NCI-H2196 (cell line): ENCODE measurements around the gene SDSL.

ENCODE experiments used
- DNase-seq: peaks from one replicate; lab custom pipeline; 2025; ENCODE audit not compliant: unreplicated experiment; lab: John Stamatoyannopoulos, UW

SDSL gene

DNA sequence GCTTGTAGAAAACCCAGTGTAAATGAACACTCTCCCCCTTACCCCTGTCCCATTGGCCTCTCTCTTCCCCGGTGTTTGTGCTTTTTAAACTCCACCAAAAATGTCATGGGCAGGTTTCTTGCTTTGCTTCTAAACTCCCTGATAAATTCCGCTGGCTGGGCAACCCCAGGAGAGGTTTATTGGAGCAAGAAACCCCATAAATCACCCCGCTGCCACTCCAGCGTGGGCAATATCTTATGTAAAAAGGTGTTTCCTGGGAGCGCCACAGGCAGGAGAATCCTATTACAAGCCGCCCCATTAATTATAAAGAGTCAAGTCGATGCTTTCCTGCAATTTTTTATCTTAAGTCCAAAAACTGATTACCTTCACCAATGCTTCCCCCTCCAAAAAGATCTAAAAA, 26.7 kb downstream of the SDSL start:
- DNase-seq: no peak

DNA sequence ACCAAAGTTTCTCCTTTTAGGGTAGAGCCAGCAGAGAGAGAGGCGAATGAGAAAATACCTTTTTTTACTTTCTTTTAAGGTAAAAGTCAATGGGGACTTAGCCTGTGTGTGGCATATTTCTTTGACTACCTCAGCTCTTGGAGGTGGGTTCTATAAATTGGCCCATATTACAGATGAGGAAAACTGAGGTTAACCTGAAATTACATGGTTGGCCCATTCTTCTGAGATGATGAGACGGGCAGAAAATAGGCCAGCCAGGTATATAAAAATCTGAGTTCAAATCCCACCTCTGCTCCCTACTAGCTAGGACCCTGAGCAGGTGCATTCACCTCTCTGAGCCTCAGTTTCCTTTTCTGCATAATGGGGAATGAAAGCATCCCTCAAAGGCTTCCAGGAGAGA, 27.1 kb downstream of the SDSL start:
- DNase-seq: no peak

- no peak for DNase-seq
These were observed 27.7 kb downstream of the SDSL start for GRCh38 chr12:113449839-113450238.

GRCh38 chr12:113452458-113452857, 30.3 kb downstream of the SDSL start:
- DNase-seq: no peak

GRCh38 chr12:113453330-113453729, 31.1 kb downstream of the SDSL start:
- DNase-seq: no peak

DNA sequence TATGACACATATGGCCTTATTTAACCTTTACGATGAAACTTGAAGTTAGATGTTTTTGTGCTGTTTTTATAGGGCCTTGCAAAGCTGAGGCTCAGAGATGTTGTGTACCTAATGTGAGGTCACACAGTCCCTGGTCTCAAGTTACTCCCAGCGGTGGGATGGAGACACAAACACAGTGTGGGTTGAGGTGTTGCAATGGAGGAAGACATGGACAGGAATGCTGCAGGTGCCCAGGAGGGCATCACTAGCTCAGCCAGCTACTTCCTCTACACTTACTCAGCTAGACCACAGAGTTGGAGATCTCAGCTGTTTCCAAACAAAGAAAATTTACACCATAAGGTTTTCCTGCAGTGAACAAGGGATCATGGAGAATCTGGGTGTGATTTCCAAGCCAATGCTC, 34.0 kb downstream of the SDSL start:
- no peak for DNase-seq

- peak; percentile 65 for DNase-seq
These were observed 34.6 kb downstream of the SDSL start for GRCh38 chr12:113456761-113457160.

DNA sequence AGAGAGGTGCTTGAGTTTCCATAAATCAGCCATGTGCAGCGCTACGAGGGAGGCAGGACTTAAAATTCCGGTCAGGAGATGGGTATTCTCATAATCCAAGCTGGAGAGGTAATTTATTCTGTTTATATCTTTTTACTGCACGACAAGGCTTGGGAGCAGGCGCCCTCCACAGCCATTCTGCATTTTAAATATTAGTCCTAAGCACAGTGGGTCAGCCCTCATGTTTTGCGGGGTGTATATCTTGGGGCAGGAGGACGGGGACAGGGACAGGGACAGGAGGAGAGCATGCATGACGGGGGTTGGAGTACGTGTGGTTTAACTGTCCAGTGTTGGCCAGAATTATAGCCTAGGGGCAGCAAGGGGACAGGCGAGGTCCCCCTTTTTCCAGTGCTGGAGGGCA, 35.0 kb downstream of the SDSL start:
- no peak for DNase-seq

- no peak for DNase-seq
These were observed 35.5 kb downstream of the SDSL start for GRCh38 chr12:113457710-113458109.

DNA sequence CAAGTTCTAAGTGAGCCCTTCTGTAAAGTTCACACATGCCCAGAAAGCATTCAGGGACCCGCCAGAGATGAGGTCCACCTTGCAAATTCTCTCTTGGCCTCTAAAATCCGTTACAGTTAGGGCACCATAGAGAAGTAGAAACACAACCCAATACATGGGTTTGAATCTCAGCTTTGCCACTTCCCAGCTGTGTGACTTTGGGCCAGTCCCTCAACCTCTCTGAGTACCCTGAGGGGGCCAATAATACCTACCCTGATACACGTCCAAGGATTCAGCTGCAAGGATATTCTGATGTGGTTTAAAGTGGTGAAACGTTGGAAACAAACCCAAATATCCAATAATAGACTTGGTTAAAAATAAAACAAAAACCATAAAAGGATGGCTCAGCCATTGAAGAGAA, 37.8 kb downstream of the SDSL start:
- no peak for DNase-seq

DNA sequence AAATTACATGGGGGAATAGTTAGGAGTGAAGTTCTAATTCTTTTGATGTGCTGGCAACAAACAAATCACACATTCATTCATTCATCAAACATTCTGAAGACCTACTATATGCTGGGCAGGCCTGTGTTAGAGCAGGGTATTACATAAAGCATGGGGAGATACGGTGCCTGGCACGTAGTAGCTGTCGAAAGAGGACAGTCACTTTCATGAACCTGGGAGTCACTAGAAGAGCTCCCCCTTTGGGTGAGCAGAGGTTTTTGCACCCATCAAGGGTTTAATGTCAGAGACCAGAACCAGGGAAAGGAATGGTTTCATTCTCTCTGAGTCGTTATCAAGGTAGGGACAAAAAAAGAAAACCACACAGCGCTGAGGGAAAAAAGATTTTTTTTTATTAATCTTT, 39.5 kb downstream of the SDSL start:
- peak; percentile 8 for DNase-seq

DNA sequence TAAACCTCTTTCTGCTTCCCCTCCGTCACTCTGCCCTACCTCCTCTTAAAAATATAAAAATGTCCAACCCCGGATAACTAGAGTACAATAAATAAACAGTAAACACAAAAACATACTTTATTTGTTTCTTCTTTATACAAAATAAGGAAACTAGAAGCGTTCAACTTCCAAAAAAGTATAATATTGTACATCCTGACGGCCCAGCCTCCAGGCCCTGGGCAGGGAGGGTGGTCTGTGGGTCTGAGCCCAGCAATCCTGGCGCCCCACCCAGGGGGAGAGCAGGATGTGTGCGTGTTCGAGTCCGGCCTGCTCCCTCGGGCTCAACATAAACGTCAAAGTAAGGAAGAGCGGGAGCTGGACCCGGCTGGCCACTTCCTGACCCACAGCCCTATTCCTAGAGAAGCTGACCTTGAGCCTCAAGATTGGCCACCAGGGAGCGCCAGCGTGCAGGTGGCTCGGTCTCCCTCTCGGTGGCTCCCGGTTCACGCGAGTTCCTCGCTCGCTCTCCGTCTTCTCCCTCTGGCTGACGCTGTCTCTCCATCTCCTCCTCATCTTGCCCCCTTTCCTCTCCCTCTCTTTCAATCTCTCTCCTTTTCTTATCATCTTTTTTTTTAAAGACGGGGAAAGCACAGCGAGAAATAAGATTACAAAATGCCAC, 40.1 kb downstream of the SDSL start:
- peak; percentile 75 for DNase-seq

- no peak for DNase-seq
These were observed 41.0 kb downstream of the SDSL start for GRCh38 chr12:113462998-113463745.

DNA sequence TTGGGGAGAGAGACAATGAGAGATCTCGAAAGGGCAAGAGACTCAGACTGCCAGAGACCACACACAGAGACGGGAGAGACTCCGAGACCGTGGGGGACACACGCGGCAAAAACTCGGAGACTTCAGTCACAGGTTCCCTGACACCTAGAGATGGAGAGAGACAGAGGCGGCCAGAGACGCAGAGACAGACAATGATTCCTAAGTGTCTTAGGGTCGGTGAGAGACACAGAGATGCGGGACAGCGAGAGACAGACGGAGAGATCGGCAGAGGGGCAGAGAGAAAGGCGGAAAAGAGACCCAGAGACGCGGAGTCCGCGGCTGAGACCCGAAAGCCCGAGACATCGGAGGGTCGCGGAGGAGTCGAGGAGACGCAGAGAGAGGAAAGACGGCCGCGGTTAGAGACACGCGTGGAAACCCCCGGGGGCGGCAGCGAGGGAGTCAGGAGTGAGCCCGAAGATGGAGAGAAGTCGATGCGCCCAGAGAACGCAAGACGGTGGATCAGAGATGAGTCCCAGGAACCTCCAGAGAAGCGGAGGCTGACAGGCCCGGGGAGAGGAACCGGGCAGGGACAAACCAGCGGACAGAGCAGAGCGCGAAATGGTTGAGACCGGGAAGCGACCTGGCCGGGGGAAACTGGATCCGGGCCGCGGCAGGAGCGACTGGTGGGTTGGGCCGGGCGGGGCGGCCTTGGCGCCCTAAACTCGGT, 41.7 kb downstream of the SDSL start:
- no peak for DNase-seq

DNA sequence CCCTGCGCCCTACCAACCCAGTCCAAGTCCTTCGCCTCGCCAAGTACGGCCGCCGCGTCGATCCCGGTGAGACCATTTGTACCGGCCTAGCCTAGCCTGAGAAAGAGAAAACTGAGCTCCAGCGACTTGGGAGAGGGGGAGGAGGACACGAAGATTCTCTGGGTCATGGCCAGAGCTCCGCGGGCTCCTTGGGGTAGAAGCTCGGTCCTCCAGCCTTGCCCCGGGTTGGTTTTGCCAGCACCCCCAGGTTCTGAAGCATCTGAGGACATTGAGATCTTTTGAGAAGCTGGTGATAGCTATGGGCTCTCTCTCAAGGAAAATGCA, 42.2 kb downstream of the SDSL start:
- no peak for DNase-seq

DNA sequence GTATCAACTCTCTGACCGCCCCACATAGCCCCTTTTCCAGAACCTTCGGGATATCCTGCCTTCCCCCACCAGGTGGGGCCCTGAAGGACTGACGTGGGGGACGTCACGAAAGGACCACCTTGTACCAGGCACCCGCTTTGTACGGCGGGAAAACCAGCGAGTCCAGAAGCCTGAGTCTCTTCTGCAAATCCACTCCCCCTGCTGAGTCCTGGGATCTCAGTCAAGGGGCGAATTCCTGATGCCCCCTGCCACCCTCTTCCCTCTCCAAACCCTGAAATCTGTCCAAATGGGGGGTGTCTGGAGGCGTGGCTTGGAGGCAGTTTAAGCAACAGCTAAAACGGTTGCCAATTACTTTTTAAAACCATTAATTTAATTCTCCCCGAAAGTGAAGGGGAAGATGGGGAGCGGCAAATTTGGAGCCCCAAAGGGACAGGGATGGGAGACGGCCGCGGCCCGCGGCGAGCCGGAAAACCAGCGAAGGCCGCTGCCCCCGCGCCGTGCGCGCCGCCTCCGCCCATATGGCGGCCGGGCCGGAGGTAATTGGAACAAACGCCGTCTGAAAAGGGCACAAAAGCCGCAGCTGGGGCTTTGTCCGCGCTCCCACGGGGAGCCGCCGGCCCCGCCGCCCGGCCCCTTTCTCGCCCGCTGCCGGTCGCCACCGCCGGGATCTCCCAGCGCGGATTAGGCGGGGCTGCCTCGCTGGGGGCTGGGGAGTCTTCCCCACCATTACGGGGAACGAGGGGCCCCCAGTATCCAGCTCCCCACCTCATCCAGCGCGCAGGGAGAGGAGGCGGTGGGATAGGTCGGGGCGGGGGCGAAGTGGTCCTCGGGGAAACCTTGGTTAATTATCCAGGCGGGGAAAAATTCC, 42.9 kb downstream of the SDSL start:
- no peak for DNase-seq

- DNase-seq: no peak
These were observed 43.8 kb downstream of the SDSL start for GRCh38 chr12:113465808-113466453.

DNA sequence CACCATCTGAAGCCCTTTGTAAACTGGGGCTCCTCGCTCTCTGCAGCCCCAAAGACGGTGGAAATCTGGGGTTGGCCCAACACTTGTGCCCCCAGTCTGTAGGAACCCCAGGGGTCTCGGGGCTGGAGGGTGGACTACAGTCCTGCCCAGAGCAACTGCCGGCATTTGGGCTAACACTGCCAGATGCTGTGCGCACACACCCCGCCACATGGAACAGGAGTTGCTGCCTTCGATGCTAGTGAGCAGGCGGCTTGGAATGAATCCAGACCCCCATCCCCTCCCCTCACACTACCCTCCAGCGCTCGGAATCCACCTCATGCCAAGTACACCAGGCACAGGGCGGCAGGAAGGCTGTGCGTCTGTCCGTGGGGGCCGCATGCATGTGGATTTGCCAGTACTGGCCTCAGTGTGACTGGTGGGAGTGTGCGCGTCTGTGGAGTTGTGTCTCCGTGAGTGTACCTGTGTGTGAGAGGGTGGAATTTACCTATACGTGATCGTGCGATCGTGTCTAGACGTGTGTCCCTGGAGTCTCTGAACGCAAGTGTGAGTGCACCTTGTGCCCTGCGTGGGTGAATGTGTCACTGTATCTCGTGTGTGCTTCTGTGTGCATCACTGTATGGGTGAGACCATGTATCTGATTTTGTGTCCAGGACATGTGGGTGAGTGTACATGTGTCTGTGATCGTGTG, 44.4 kb downstream of the SDSL start:
- no peak for DNase-seq

DNA sequence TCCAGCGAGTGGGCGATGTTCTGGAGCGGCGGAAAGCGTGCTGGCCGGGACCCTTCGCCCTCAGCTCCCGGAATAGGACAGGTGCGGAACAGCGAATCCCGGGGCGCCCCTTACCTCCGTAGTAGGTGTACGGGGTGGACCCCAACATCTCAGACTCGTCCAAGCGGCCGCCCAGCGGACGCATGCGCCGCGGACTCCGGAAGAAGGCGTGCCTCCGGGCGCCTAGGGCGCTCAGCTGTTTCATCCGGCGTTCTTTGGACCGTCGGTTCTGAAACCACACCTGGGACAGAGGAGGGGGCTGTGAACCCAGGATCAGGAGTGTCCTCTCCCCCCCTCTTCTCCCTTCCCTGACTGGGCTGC, 44.9 kb downstream of the SDSL start:
- DNase-seq: peak; percentile 33
